ENCODE measurements around the gene ZNF584.
A peak's percentile ranks its signal among the peaks of the same experiment; 100 is the strongest.
"Not testable (repeated sequence)": the region's sequence is repeated elsewhere in the genome, so short reads cannot be mapped to it uniquely, and the experiment has no call there.

The ZNF584 gene

DNA sequence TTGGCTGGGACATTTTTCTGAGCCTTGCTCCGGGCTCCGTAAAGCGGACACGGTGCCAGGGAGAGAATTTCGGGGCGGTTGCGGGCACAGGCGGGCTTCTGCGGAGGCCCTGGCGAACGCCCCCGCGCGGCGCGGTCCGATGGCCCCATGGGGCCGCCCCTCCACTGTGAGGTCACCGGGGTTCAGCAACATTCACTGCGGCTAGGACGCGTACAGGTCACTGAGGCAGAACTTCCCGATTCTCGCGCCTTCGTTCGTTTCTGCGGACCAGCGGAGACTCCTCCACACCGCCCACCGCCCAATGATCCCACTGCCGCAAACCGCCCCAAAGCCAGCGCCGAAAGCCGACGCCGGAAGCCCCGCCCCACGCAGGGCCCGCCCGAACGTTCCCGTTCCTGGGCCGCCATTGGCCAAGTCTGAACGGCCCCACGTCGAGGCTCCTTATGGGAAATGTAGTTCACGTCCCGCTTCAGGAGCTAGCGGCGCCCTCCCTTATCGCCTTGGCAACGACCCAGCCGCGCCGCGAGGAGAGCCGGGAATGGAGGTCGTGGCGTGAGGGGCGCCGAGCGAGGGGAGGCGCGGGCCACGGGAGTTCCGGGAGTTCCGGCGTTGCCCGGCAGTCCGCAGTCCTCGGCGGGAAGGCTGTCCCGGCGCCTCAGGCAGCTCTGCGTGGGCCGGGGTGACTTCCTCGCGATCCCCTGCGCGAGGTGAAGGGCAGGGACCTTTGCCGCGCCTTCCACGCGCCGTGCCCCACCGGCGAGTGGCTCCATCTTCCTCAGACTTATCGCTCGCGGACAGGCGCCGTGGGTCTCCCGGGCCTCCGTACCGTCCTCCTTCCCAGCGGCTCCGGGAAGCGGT lies at the start of gene ZNF584:
Gene ZNF584 (plus strand): TSS at position 498 of the 858 bp plus-strand sequence. CDS start 499 bp downstream, outside the sequence.
- peak; percentile 97 for DNase-seq

DNA sequence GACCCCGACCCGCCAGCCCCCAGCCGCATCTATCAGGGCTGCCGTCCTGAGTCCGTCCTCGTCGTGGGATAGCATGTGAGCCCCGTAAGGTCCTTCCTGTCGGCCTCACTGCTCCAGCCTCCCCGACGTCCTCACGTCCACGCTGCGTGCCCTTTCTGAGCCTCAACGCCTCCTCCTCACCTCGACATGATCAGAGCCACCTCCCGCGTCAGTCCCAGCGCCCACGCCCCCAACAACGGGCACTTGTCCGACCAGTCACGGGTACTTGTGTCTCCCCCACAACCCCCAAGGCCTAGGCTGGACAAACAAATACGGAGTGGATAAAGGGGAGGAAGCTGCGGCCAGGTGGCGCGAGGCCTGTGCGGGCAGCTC lies 46.6 kb upstream of the ZNF584 start:
- peak; percentile 67 for DNase-seq

DNA sequence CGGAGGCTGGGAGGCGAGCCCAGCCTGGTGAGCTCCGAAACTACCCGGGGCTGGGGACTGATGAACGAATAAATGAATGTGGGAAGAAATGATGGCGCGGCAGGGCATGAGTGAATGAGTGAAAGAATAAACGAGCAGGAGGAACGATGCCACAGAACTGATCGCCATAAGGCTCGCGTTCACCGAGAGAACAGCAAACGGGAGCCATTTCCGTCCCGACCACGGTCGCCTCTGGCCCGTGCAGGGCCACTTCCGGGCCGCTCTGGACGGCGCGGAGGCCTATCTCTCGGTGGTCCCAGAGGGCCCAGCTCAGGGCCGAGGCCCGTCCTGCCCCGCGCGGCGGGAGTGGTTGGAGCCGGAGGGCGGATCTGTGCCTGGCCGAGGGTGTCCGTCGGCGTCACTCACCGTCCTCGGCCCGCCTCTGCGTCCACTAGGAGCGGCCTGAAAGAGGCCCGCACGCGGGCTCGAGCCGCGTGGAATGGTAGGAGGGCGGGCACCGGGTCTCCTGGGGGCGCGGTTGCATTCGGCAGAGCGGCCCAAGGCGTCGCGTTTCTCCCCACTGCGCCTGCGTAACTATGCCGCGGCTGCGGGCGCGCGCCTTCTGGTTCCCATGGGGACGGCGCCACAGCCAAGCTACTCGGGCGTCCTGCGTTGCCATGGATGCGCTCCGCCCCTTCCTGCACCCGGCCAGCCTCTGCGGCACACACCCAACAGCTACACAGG lies 46.0 kb upstream of the ZNF584 start, which contains the start of gene ZNF497:
Gene ZNF497 (minus strand): TSS at position 480 of the 723 bp plus-strand sequence. CDS start 5,116 bp downstream, outside the sequence.
- peak; percentile 92 for DNase-seq

DNA sequence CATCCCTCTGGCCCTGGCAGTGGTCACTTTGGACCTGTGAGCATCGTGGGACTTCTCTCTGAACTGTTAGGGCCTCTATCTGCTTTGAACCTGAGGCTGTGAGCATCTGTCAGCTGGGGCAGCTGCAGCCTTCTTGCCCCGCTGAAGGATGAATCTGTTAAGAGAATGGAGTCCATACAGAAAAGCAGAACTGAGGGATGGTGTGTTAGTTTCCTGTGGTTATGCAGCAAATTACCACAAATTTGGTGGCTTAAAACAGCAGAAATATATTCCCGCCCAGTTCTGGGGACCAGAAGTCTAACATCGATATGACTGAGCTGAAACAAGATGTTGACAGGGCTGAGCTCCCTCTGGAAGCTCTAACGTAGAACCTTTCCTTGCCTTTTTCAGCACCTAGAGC lies 44.3 kb upstream of the ZNF584 start:
- DNase-seq, result no peak

DNA sequence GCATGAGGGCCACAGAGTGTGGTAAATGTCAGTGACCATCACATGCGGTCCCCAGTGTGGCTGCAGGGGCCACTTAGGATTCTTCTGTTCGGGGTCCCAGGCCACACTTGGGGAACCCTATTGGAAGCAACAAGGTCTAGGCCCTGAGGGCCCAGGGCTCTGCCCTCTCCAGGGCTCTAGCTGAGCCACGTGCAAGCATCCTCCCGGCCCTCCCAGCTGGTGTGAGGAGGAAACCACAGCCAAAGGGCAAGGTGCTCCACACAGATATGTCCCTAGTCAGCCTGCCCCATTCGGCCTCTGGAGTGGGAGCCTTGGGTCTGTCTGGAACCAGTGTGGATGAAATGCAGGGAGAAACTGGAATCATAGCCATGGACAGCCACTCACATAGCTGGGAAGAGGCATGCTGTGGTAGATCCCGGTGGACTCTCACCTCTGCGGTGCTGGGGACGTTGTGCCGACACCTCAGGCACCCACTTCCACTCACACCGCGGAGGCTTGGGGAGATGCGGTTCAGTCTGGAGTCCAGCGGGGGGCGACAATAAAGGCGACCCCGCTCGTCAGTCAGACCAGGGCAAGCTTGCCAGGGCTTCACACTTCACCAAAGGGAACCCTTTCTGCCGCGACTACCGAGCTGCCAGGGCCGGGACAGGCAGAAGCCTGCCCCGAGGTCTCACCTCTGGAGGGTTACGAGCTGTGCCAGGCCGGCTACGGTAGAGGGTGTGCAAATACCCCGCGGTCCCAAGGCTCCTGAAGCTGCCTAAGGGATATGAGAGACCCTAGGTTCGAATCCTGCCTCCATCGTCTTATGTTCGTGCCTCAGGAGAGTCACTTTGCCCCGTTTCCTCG lies 41.6 kb upstream of the ZNF584 start:
- DNase-seq, result no peak

DNA sequence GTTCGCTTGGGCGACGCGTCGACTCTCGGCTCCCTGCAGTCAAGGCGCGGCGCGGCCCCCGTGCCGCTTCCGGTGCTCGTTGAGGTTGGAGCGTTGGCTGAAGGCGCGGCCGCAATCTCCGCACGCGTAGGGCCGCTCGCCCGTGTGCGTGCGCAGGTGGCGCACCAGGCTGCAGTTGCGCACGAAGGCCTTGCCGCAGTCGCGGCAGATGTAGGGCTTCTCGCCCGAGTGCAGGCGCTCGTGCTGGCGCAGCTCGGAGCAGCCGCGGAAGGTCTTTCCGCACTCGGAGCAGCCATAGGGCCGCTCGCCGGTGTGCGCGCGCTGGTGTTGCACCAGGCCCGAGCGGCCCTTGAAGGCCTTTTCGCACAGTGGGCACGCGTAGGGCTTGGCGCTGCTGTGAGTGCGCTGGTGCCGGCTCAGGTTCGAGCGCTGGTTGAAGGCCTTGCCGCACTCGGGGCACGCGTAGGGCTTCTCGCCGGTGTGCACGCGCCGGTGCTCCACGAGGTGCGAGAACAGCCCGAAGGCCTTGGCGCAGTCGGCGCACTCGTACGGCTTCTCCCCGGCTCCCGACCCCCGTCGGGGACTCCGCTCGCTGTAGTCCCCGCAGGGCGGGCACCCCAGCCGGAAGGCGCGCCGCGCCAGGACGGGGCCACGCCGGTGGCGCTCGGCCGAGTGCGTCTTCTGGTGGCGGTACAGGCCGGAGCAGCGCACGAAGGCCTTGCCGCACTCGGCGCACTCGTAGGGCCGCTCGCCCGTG lies 40.6 kb upstream of the ZNF584 start:
- no peak for DNase-seq

DNA sequence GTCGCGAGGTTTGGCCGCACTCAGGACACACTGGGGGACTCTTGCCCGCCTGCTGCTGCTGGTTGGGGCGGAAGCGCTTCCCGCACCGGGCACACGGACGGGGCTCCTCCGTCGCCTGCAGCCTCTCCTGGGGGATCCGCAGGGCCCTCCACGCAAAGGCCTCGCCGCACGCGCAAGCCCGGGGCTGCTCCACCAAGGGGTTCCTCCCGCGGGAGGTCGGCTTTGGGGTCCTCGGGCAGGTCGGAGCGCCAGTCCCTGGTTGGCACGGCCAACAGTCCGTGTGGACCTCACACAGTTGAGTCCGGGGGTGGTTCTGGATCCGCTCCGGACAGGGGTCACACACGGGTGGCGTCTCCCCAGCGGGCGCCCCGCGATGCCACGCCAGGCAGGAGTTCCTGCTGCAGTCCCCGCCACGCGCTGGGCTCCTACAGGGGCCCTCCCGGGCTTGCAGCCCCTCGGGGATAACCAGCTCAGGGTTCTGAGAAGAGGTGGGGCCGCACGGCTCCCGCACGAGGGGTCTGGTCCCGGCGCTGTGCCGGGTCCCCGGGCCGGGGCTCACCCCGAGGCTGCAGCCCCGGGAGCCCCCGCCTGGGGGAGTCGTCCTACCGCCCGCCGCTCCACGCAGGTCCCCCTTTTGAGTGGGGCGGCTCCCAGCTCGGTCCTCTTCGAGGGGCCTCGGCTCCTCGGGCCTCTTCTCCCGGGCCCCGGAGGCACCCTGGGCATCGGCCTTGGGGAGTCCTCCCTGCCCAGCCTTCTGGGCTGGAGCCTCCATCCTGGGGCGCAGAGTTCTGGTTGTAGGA lies 39.7 kb upstream of the ZNF584 start:
- DNase-seq, result no peak

DNA sequence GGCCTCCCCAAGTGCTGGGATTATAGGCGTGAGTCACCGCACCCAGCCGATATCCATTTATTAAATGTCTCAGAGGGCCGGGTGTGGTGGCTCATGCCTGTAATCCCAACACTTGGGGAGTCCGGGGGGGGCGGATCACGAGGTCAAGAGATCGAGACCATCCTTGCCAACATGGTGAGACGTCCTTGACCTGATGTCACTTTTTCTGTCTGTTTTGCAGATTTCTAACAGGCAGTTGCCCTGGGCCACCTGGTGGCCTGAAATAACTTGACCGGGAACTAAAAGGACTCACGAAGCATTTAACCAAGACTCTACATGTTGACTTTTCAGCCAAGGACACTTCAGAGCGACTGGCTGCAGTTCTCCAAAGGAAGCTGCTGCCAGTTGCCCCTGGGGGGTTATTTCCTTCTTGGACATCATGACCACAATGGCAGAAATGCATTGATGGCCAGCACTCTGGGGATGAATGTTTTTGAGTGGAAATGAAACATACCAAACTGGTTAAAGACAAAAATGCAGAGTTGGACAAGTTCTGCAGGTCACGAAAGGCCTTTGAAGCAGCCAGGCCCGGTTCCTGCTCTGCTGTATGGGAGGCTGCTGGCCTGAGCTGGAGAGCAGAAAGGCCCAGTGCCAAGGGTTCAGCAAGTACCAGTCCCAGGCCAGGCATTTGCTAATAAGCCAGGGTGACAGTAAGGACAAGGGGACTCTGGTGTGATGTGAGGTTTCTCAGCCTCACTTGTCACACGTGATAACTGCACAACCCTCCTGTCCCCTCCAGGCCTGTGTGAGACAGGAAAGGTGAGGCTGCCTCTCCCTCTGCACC lies 35.9 kb upstream of the ZNF584 start:
- no peak for DNase-seq

DNA sequence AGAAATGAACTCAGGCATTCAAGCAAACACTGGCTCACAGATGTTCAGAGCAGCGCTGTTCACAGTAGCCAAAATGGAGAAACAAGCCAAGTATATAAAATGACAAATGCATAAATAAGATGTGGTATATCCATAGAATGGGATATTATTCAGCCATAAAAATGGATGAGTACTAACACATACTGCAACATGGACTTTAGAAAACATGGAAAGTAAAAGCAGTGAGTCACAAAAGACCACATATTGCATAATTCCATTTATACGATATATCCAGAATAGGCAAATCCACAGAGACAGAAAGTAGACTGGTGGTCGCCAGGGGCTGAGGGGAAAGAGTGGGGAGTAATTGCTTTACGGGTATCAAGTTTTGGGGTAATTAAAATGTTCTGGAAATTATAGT lies 34.2 kb upstream of the ZNF584 start:
- DNase-seq, result no peak

DNA sequence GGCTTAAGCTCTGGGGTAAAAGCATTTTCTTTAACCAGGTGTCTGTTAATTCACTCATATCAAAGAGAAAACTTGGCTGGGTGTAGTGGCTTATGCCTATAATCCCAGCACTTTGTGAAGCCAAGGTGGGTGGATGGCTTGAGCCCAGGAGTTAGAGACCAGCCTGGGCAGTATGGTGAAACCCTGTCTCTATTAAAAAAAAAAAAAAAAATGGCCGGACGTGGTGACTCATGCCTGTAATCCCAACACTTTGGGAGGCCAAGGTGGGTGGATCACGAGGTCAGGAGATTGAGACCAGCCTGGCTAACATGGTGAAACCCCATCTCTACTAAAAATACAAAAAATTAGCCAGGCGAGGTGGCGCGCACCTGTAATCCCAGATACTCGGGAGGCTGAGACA lies 31.7 kb upstream of the ZNF584 start:
- not testable (repeated sequence) for DNase-seq

DNA sequence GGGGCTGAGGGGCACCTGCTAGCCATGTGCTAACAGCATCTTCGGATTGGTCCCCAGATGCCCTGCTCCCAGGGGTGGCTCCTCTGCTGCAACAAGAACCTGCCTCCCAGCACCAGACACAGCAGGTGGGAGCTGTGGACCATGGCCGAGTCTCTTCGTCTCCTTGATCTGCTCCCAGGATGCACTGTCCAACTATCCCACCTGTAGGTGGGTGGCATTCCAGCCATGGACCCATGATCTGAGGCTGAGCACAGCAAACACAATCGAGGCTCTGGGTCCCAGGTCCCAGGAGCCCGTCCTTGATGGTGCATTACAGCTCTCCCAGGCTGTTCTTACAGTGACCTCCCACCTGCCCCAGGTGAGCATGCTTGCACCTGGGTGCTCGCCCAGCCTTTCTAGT lies 29.2 kb upstream of the ZNF584 start:
- no peak for DNase-seq

DNA sequence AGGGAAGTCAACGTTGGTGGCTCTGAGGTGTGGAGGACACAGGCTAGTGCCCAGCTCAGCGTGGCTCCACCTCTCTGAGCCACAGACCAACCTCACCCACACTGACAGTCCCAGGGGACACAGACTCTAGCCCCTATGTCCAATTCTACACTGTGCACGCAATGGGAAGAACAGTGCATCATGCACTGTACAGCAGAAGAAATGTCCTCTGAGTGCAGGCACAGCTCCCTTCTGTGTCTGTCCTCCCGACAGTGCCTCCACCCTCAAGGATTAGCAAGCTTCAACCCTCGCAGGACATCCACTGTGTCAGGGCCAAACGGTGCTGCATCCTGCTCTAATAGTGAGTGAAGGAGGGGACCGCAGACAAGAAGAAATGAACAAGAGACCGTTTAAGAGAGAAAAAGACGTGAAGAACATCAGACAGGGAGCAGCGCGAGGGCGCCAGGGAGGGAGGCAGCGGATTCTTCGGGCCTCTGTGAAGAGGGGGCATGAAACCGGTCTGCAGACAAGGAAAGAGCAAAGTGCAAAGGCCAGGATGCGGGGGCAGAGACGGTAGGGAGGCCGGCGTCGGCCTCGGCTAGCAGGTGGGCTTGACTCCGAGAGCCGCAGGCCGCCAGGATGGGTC lies 28.3 kb upstream of the ZNF584 start:
- peak; percentile 64 for DNase-seq

DNA sequence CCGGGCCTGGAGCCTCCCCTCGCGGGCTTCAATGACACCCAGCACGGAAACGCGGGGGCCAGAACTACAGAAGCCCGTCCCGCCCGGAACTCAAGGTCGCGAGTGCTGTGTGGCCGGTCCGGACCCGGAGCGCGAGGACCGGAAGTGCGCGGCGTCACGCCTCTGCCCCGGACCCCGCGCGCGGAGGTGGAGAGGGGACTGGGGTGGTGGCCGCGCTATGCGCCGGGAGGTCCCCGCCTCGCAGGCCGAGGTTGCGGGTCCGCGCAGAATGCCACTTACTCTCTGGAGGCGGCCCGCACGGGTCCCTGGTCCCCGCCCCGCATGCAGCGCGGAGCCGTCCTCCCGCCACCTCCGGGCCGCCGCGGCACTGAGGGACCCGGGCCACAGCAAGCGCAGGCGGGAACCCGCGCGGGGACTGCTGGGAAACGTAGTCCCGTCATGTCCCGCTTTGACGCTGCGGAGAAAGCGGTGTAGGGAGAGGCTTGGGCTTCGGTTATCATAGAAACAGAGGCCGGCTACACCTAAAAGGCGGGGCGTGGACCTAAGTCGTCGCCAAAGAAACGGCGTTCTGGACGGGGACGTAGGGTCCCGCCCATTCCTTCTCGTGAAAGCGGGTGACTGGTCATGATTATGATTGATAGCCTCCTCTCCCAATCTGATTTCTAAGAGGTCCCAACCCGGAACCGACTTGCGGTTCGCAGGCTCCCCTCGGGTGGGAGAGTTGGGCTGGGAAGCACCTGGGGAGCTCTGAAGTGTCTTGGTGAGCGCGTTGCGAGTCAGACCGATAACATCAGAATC lies 27.6 kb upstream of the ZNF584 start, which contains the start of gene ZNF837:
Gene ZNF837 (minus strand): TSS at position 369 of the 798 bp plus-strand sequence. CDS start 11,698 bp downstream, outside the sequence.
- DNase-seq, result peak; percentile 99

DNA sequence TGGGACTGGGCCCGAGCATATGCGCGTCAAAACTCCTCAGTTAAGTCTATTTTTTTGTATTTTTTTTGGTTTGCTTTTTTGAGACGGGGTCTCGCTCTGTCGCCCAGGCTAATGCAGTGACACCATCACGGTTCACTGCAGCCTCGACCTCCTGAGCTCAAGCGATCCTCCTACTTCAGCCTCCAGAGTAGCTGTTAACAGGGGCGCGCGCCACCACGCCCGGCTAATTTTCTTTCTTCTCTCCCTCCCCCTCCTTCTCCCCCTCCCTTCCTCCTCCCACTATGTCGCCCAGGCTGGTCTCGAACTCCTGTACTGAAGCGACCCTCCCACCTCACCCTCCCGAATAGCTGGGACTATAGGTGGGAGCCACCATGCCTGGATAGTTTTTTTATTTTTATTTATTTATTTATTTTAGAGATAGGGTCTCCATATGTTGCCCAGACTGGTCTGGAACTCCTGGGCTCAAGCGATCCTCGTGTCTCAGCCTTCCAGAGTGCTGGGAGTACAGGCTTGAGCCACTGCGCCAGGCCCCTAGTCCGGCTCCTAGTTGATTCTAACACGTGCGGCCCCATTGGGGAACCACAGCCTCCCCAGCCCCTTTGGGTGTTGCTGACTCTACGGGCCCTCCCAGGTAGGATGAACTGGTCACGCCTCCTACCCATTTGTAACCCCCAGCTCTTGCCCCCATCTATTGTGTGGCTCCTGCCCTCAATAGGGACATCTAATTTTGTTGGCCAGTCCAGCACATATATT lies 26.8 kb upstream of the ZNF584 start:
- DNase-seq, result no peak

DNA sequence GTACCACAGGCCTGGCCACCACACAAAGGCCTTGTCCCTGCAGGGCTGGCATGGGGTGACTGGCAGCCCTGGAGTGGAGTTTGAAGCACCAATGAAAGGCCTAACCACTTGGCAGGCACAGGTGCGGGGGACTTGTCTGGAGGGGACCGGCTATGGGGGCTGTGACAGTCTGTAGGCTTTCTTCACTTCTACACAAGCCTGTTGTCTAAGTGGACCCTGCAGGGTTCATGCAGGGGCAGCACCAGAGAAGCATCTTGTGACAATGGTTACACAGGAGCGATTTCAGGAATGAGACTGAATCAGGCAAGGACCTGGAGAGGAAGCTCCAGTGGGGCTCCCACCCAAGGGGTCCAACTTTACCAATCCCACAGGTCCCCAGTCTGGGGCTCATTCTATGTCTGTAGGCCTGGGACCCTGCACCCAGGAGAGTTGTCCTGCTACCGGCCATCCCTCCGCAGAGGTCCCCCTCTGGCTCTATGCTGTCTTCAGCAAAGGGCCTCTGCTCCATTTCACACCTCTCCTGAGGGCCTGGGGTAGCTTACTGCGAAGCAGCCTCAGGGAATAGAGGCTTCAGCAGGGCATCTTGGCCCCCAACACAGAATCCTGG lies 25.3 kb upstream of the ZNF584 start:
- DNase-seq, result no peak

DNA sequence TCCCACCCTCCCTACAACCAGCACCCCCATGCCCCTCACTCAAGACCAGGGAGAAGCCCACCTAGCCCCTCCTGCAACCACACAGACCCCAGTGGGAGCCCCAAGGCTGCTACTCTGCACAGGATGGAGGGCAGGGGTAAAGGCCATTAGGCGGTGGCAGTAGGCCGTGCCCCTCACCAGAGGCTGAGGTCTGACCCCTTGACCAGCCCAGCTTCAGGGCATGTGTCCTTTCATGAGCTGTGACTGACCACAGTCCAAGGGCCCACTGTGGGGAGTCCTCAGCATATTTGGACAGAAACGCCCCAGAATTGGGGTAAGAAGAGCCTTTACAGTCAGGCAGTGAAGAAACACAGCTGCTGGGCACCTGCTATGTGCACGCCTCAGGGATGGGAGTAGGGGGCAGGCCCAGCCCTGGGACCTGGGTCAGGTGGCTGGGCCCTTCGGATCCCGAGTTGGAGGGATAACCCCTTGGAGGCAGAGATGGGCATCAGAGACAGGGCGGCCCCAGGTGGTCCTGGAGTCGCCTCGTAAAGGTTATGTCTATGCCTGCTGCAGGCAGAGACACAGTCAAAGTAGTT lies 23.0 kb upstream of the ZNF584 start:
- no peak for DNase-seq

DNA sequence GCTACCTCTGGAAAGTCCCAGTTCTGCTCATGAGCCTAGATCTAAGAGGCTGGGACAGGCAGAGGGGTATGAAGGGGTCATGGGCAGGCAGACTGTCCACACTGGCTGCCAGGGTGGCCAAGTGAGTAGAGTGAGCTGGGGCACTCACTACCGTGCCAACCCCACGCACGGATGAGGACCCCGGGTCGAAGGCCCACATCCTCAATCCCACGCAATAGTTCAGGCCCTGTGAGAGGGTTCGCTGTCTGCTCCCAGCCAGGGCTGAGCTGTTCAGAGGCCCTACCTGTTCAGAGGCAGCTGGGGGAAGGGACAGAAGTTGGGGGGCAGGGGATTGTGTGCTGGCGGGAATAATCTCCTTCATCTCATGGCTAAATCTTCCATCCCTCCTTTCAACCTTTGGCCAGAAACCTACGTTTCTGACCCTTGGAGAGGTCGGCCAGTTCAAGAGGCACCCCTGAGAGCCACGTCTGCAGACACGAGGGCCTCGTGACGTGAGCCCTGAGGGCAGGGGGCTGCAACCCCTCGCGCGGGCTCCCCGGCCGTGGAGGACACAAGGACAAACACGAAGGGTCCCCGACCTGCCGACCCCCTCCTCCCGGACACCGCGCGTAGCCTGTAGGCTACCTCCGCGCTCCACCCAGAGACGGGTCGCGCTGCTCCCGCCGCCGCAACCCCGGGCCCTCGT lies 22.4 kb upstream of the ZNF584 start:
- DNase-seq, result peak; percentile 31

Measured in NCI-H2171 treated with DMSO at 0.1 percent for 48 hours (cell line).